Measurements from ENCODE around the gene SASH1.

The SASH1 gene

DNA sequence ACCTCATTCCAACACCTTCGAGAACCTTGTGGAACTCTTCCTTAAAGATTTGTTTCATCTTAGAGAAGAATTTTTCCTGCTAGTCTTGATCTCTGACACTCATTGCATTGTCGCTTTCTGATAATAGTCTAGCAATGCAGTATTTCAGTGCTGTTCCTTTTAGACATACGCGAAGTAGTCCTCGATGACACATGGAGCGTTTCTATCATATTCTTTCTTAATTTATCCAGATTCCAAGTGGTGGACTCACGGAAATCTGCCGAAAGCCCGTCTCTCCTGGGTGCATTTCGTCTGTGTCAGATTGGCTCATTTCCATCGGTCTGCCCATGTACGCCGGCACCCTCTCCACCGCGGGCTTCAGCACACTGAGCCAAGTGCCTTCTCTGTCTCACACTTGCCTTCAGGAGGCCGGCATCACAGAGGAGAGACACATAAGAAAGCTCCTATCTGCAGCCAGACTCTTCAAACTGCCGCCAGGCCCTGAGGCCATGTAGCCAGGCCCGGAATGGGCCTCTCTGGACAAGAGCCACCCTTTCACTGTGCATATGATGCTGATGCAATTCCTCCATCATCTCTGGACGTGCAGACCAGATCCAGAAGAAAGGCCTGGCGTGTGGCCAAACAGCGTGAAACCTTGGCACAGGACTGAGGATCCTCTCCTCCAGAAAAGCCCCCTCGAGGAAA lies 205.6 kb downstream of the SASH1 start:
- DNase-seq (ENCODE audit: insufficient read length, low spot score) (no peak), FAIRE-seq (no peak)
- TF ChIP-seq POLR2A (IDR thresholded peaks at IDR 0.05; ENCODE audit: low read depth, low read length), result no peak

- FAIRE-seq, result no peak
- TF ChIP-seq POLR2A (IDR thresholded peaks at IDR 0.05; ENCODE audit: low read depth, low read length), result no peak
Observed at GRCh38 chr6:148548749-148549140, 206.1 kb downstream of the SASH1 start.

DNA sequence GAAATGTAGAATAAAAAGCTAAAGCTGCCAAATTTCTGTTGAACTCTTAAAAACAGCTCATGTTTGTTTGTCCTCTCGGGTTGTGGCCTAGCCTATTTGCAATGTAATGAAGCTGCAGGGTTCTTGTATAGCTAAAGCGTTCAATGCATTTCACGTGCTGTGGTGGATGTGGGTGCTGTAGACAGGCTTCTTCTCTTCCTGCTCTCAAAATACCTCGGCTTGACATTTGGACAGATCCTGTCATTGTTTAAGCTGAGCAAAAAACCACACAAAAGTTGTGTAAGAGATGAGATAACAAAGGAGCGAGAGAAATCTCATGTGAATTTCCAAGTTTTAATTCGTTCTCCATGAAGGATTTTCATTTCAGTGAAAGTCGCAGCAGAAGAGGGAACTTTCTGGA lies 207.9 kb downstream of the SASH1 start:
- TF ChIP-seq POLR2A (IDR thresholded peaks at IDR 0.05; ENCODE audit: low read depth, low read length), result no peak
- DNase-seq (ENCODE audit: insufficient read length, low spot score) (no peak), FAIRE-seq (no peak)

More at GRCh38 chr6:148548749-148549140, 206.1 kb downstream of the SASH1 start:
- no peak for DNase-seq (ENCODE audit: insufficient read length, low spot score)

- DNase-seq (ENCODE audit: insufficient read length, low spot score), result no peak
- no peak for TF ChIP-seq POLR2A (IDR thresholded peaks at IDR 0.05; ENCODE audit: low read depth, low read length)
- FAIRE-seq, result no peak
Observed at GRCh38 chr6:148551226-148551625, 208.6 kb downstream of the SASH1 start.

DNA sequence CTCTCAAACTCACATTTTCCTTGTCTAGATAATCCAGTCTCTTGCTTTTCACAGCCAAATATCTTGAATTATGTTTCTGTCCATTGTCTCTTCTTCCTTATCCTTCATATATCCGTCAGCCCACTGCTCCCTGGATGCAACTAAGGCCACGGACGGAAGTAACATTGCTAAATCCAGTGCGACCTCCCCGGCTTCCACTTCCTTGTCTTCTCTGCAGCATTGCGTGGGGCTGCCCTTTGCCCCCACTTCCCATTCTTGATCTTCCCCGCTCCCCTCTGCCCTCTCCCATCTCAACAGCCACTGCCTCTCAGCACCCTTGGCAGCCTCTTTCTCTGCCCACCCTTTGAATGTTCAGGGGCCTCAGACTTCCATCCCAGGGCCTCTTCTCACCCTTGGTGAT lies 213.8 kb downstream of the SASH1 start:
- DNase-seq (ENCODE audit: insufficient read length, low spot score), result no peak
- TF ChIP-seq POLR2A (IDR thresholded peaks at IDR 0.05; ENCODE audit: low read depth, low read length), result no peak
- no peak for FAIRE-seq

- DNase-seq (ENCODE audit: insufficient read length, low spot score) (no peak), FAIRE-seq (no peak)
- TF ChIP-seq POLR2A (IDR thresholded peaks at IDR 0.05; ENCODE audit: low read depth, low read length), result no peak
Observed at GRCh38 chr6:148557796-148558321, 215.2 kb downstream of the SASH1 start.

DNA sequence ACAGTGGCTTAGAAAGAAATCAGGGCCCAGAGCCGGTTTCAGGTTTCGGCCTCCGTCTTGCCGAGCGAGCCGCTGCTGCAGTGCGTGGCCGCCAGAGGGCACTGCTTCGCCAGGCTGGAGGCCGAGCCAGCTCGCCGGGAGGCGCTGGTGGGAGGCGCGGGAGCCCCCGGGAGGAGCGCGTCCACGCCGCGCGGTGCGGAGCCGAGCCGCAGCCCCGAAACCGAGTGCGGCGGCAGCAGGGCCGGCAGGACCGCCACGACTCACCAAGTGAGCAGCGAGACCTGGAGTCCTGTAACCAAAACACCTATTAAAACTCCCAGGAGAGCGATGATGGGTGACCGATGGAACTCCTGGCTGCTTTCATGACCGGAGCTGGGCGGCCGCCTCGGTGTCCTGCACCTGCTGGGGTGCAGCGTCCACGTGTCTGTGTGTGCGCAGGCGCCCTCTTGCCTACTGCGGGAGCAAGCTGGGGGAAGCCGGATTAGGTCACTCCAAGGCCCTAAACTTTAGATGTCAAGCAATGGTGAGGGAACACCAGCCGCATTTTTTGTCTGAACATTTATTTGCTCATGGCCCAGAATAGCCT lies 217.3 kb downstream of the SASH1 start:
- FAIRE-seq, result no peak
- no peak for TF ChIP-seq POLR2A (IDR thresholded peaks at IDR 0.05; ENCODE audit: low read depth, low read length)

GRCh38 chr6:148561629-148562028 lies 219.0 kb downstream of the SASH1 start:
- no peak for DNase-seq (ENCODE audit: insufficient read length, low spot score)
- no peak for TF ChIP-seq POLR2A (IDR thresholded peaks at IDR 0.05; ENCODE audit: low read depth, low read length)
- FAIRE-seq, result no peak

More for the DNA sequence above, 217.3 kb downstream of the SASH1 start:
- DNase-seq (ENCODE audit: insufficient read length, low spot score), result peak; percentile 50

DNA sequence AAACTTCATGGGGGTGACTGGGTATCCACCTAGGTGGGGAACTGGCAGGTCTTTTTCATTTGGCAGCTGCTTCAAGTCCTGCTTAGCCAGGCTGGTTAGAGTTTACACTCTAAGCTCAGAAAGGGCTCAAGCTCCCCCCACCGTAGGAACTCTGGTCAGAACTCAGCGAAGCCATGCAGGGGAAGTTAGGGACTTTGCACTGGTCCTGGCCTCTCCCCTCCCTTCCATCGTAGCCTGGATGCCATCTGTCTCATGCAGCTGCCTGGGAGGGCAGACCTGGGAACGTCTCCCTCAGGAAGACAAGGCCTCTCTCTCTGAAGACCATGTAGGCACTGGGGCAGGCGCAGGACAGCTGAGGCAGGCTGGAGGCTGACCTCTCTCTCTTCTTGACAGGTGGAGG lies 220.4 kb downstream of the SASH1 start:
- no peak for DNase-seq (ENCODE audit: insufficient read length, low spot score)
- no peak for TF ChIP-seq POLR2A (IDR thresholded peaks at IDR 0.05; ENCODE audit: low read depth, low read length)
- FAIRE-seq, result no peak

- no peak for DNase-seq (ENCODE audit: insufficient read length, low spot score)
- no peak for TF ChIP-seq POLR2A (IDR thresholded peaks at IDR 0.05; ENCODE audit: low read depth, low read length)
- no peak for FAIRE-seq
Observed at GRCh38 chr6:148564494-148565035, 221.9 kb downstream of the SASH1 start.

GRCh38 chr6:148565321-148565926 lies 222.8 kb downstream of the SASH1 start:
- DNase-seq (ENCODE audit: insufficient read length, low spot score) (no peak), FAIRE-seq (no peak)
- TF ChIP-seq POLR2A (IDR thresholded peaks at IDR 0.05; ENCODE audit: low read depth, low read length), result no peak

GRCh38 chr6:148565930-148566663 lies 223.5 kb downstream of the SASH1 start:
- FAIRE-seq, result peak; percentile 48
- DNase-seq (ENCODE audit: insufficient read length, low spot score), result peak; percentile 52
- no peak for TF ChIP-seq POLR2A (IDR thresholded peaks at IDR 0.05; ENCODE audit: low read depth, low read length)

GRCh38 chr6:148566664-148567350 lies 224.2 kb downstream of the SASH1 start:
- TF ChIP-seq POLR2A (IDR thresholded peaks at IDR 0.05; ENCODE audit: low read depth, low read length), result no peak
- DNase-seq (ENCODE audit: insufficient read length, low spot score), result no peak
- FAIRE-seq, result no peak

Data from H54 (cell line).